ENCODE results near the gene KSR1. TPM values are rescaled to one million over a fixed set of nuclear protein-coding genes. Genes with fewer than 3 reads are reported as not detected.

The KSR1 gene
- total and polyA plus RNA-seq, 11 donors, result 6.1 to 31.1 (median 7.5) TPM

- H3K4me1 ChIP-seq, result peaks cover 0 to 60% (median 16%) of the 10 kb centered on the region in 12 donors
- 95 to 98% (median 95%) methylated on average over 9 of the region's 9 CpGs for WGBS, 4 donors
- intact Hi-C loops (cut with DNase I), result loop anchor here in 1 of 10 donors (5.0 kb wide), 1 partner anchor 44 kb away; no protein-coding TSS in a partner anchor
- H3K4me3 ChIP-seq, result no peak overlapping the region
- TF ChIP-seq CTCF (IDR thresholded peaks at IDR 0.05) (no peak), POLR2A (IDR thresholded peaks at IDR 0.05) (no peak)
- no peaks in the 10 kb centered on the region for H3K36me3 ChIP-seq
- ATAC-seq (no peak), DNase-seq (no peak)
- no peak overlapping the region for H3K27ac ChIP-seq
- no peaks in the 10 kb centered on the region for H3K9me3 ChIP-seq
- H3K27me3 ChIP-seq, result no peaks in the 10 kb centered on the region
These were observed 21.9 kb downstream of the KSR1 start for GRCh38 chr17:27477971-27478684.

- Histone ChIP-seq H3K9me3 (no peaks in the 10 kb centered on the region), H3K36me3 (no peaks in the 10 kb centered on the region), H3K27me3 (no peaks in the 10 kb centered on the region), H3K27ac (no peak overlapping the region), H3K4me3 (no peak overlapping the region), H3K4me1 (peaks cover 0 to 51% (median 10%) of the 10 kb centered on the region in 12 donors)
- no peak for TF ChIP-seq POLR2A (IDR thresholded peaks at IDR 0.05)
- intact Hi-C loops (cut with DNase I), result loop anchor here in 1 of 10 donors (5.0 kb wide), 1 partner anchor 43 kb away; no protein-coding TSS in a partner anchor
- no peak for ATAC-seq
- 92 to 96% (median 93%) methylated on average over 10 of the region's 10 CpGs for WGBS, 4 donors
- no peak for DNase-seq
These were observed 22.8 kb downstream of the KSR1 start for GRCh38 chr17:27478901-27479538.

- no peak overlapping the region for H3K4me3 ChIP-seq
- H3K36me3 ChIP-seq, result no peaks in the 10 kb centered on the region
- H3K9me3 ChIP-seq, result no peaks in the 10 kb centered on the region
- no peaks in the 10 kb centered on the region for H3K27me3 ChIP-seq
- H3K27ac ChIP-seq, result no peak overlapping the region
- TF ChIP-seq POLR2A (IDR thresholded peaks at IDR 0.05) (no peak), CTCF (IDR thresholded peaks at IDR 0.05) (no peak)
- WGBS, 4 donors, result 96 to 100% (median 98%) methylated on average over 3 of the region's 3 CpGs
- DNase-seq, result no peak
- ATAC-seq, result no peak
- H3K4me1 ChIP-seq, result peaks cover 0 to 43% (median 3%) of the 10 kb centered on the region in 12 donors
- intact Hi-C loops (cut with DNase I), result loop anchor here in 1 of 10 donors (2.0 to 5.0 kb wide), 2 partner anchors 42 to 115 kb away; no protein-coding TSS in a partner anchor
These were observed 23.6 kb downstream of the KSR1 start for GRCh38 chr17:27479838-27480237.

GRCh38 chr17:27480699-27481098 lies 24.5 kb downstream of the KSR1 start:
- Histone ChIP-seq H3K9me3 (no peaks in the 10 kb centered on the region), H3K36me3 (no peaks in the 10 kb centered on the region), H3K27me3 (no peaks in the 10 kb centered on the region), H3K4me1 (peaks cover 0 to 42% (median 8%) of the 10 kb centered on the region in 12 donors), H3K27ac (no peak overlapping the region), H3K4me3 (no peak overlapping the region)
- WGBS, 4 donors, result 86 to 92% (median 90%) methylated on average over 4 of the region's 4 CpGs
- no peak for DNase-seq
- intact Hi-C loops (cut with DNase I), result loop anchor here in 1 of 10 donors (2.0 kb wide), 1 partner anchor 114 kb away; no protein-coding TSS in a partner anchor
- no peak for ATAC-seq
- TF ChIP-seq CTCF (IDR thresholded peaks at IDR 0.05) (no peak), POLR2A (IDR thresholded peaks at IDR 0.05) (no peak)
